GM12891 (cell line): ENCODE measurements around the gene RAB26.

Experiments
- DNase-seq: peaks from one replicate; pipeline ENCODE4 v3.0.0; 2011; ENCODE audit warnings: low spot score; ENCODE audit not compliant: insufficient read length
- FAIRE-seq: peaks from 2 replicates; lab custom pipeline; 2011; peaks lifted over from hg19 to GRCh38; lab: Jason Lieb, UNC
- PAX5 ChIP-seq: IDR thresholded peaks from 2 replicates; pipeline ENCODE4 v1.6.1; 2011; ENCODE audit warnings: low read length, moderate library complexity, mild to moderate bottlenecking; ENCODE audit not compliant: insufficient read depth, severe bottlenecking
- POLR2A ChIP-seq: IDR thresholded peaks from 2 replicates; pipeline ENCODE4 v1.6.1; 2011; ENCODE audit warnings: low read depth, low read length, control low read depth
- POLR2AphosphoS5 ChIP-seq: IDR thresholded peaks from 2 replicates; pipeline ENCODE4 v1.6.1; 2011; ENCODE audit warnings: low read depth, low read length, control low read depth
- POU2F2 ChIP-seq: IDR thresholded peaks from 2 replicates; pipeline ENCODE4 v1.6.1; 2011; ENCODE audit warnings: low read depth, mild to moderate bottlenecking, control low read depth, low read length, moderate library complexity
- SPI1 ChIP-seq: IDR thresholded peaks from 2 replicates; pipeline ENCODE4 v1.6.1; 2011; ENCODE audit warnings: low read depth, low read length, control low read depth
- TAF1 ChIP-seq: IDR thresholded peaks from 2 replicates; pipeline ENCODE4 v1.6.1; 2011; ENCODE audit warnings: low read depth, low read length, control low read depth

Gene RAB26

DNA sequence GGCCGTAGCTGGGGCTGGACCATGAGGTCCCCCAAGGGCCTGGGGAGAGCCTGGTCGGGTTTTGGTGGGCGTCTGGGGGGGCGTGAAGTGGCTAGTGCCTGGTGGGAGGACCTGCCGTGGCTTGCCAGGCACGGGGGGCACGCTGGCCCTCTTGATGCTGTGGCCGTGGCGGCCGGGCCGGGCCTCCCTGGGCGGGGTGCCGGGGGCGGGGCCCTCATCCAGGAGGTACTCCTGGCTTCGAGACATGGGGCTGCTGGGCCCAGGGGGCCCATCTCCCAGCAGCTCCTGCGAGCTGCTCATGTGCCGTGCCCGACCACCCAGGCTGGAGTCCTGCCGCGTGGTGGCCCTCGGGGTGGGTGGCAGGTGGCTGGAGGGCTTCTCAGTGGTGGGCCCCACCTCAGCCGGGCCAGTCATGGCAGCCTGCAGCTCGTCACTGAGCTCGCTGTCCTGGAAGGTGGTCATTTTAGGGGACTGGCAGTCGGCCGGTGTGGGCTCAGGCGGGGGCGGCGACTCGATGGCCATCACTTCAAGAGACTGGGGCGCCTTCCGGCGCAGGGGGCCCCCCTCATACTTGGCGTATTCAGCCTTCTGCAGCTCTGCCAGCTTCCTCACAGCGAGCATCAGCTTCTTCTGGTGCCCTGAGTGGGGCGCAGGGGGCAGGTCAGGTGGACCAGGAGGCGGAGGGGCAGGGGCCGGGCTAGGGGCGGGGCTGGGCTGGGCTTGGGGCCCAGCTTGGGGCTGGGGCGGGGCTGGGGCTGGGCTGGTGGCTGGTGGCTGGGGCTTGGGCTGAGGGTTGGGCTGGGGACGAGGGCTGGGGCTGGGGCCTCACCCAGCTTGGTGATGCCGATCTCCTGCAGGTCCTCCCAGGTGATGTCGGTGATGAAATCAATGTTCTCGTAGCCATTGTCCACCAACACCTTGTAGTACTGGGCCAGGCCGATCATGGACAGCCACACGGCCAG, 32.8 kb downstream of the RAB26 start:
- TF ChIP-seq POU2F2, result no peak
- DNase-seq (no peak), FAIRE-seq (no peak)

DNA sequence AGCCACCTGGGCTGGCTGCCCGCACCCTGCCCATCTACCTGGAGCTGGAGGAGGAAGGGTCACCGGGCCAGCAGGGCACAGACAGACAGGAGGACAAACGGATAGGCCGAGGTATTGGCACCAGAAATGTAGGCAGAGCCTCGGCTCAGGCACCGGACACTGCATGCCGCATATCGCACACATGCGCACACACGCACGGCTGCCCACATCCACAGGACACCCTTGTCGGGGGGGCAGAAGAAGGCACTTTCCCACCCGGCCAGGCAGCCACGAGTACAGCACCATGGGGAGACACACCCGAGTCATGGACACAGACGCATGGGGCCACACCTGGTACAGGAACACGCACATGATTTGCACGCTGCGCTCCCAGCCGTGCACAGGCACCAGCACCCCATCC, 33.5 kb downstream of the RAB26 start:
- FAIRE-seq, result no peak
- TF ChIP-seq POLR2A (no peak), TAF1 (no peak), SPI1 (no peak), POU2F2 (no peak), PAX5 (no peak)

DNA sequence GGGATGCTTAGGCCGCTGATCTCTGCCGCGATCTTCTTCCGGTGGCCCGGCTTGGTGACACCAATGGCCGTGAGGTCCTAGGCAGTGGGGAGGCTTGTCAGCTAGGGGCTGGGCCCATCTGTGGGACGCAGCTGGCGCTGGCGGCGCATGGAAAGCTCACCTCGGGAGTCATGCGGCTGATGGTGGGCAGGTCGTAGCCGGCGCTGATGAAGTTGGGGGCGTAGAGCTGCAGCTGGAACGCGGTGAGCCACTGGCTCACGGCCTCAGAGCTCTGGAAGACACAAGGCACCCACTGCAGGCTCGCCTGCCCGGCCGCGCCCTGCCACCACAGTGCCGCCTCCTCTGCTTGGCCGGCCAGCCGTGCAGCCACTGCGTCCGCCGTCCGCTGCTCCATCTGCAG, 35.2 kb downstream of the RAB26 start:
- no peak for TF ChIP-seq SPI1
- FAIRE-seq (no peak), DNase-seq (no peak)

More for the DNA sequence above, 33.5 kb downstream of the RAB26 start:
- no peak for DNase-seq

DNA sequence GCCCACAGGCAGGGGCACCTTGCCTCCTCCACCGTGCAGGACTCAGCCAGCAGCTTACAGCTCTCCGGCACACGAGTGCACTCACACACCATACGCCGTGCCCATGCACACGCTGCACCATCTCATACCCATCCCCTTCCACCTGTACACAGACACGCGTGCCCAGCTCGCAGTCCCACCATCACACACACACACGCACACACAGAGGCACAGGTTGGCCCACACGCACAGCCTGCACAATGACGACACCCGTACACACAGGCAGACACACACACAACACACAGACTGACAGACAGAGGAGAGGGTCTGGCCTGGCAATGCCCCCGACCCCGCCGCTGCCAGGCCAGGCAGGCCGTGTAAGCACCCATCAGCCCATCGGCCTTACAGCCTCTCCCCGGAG, 35.9 kb downstream of the RAB26 start:
- no peak for FAIRE-seq
- TF ChIP-seq POLR2AphosphoS5, result no peak
- TF ChIP-seq PAX5, result no peak
- TF ChIP-seq TAF1, result no peak
- TF ChIP-seq POLR2A, result no peak
- TF ChIP-seq SPI1, result no peak
- no peak for TF ChIP-seq POU2F2

DNA sequence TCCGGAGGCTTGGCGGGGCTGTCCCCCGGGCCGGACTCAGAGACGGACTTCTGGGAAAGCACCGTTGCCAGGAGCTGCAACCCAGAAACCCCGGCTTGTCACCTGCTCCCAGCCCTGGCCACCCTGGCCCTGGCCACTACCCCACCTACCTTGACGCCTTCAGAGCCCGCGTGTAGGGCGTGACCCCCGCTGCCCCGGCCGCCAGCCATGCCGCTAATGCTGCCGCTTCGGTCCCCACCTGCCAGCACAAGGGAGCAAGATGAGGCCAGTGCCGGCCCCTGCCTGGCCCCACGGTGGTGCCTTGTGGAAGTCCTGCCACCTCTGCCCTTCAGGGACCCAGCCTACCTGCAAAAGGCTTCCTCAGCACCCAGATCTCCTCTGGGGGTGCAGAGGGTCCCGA, 36.5 kb downstream of the RAB26 start:
- FAIRE-seq (no peak), DNase-seq (no peak)
- TF ChIP-seq PAX5 (no peak), TAF1 (no peak), SPI1 (no peak), POLR2A (no peak), POLR2AphosphoS5 (no peak), POU2F2 (no peak)

More for the DNA sequence above, 35.9 kb downstream of the RAB26 start:
- DNase-seq, result no peak

DNA sequence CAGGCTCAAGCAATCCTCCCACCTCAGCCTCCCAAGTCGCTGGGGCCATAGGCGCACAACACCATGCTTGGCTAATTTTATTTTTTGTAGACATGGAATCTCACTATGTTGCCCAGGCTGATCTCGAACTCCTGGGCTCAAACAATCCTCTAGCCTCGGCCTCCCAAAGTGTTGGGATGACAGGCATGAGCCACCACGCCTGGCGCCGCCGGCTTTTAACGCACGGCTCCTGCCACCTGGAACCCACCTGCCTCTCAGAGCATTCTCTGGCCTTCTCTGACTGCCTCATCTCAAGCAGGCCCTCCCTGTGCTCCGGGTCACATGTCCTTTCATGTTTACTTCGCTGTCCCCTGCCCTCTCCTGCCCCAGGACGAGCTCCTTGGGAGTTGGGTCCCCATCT, 37.6 kb downstream of the RAB26 start:
- no peak for FAIRE-seq

DNA sequence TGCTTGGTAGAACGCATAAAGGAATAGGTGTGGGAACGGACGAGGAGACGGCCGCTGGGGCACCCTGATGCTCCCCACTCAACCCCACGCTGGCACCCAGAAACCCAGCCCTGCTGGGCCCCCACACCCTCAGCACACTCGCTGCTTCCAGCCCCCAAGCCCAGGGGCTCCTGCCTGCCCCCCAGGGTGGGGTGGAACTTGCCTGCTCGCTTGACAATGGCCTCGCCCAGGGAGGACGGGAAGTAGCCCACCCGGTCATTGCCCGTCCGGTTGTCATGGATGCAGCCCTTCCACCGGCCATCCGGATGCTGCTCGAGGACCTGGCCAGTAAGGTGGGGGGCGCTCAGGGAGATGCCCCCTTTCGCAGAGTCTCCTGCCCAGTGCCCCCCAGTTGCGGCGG, 38.1 kb downstream of the RAB26 start:
- FAIRE-seq (no peak), DNase-seq (no peak)
- TF ChIP-seq PAX5, result no peak
- TF ChIP-seq POU2F2, result no peak
- TF ChIP-seq TAF1, result no peak
- no peak for TF ChIP-seq POLR2AphosphoS5
- no peak for TF ChIP-seq SPI1
- no peak for TF ChIP-seq POLR2A

More for the DNA sequence above, 37.6 kb downstream of the RAB26 start:
- no peak for DNase-seq
- TF ChIP-seq TAF1 (no peak), SPI1 (no peak), PAX5 (no peak), POU2F2 (no peak), POLR2AphosphoS5 (no peak), POLR2A (no peak)

DNA sequence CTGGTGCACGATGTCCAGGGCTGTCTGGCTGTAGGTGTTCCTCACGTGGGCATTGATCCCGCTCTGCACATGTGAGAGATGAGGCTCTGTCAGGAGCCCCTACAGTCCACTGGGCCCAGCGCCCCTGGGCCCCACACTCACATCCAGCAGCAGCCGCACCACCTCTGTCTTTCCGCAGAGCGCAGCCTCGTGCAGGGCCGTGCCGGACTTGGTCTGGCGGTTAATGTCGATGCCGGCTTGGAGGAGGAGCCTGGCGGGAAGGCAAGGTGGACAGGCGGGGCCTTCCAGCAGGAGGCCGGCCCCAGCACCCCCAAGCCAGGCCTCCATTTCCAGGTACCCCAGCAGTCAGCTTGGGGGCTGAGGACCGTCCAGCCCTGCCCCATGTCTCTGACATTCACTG, 38.8 kb downstream of the RAB26 start:
- DNase-seq (no peak), FAIRE-seq (no peak)
- TF ChIP-seq SPI1 (no peak), PAX5 (no peak)

DNA sequence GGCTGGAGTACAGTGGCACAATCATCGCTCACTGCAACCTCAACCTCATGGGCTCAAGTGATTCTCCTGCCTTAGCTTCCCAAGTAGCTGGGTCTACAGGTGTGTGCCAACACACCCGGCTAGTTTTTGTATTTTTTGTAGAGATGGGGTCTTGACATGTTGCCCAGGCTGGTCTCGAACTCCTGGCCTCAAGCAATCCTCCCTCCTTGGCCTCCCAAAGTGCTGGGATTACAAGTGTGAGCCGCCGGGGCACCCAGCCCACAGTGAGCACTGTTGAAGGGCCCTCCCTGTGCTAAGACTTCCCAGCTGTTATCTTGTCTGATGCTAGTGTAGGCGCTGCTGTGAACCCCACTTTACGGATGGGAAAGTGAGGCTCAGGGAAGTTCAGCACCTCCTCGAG, 40.0 kb downstream of the RAB26 start:
- TF ChIP-seq POLR2A (no peak), PAX5 (no peak)
- DNase-seq (no peak), FAIRE-seq (no peak)

DNA sequence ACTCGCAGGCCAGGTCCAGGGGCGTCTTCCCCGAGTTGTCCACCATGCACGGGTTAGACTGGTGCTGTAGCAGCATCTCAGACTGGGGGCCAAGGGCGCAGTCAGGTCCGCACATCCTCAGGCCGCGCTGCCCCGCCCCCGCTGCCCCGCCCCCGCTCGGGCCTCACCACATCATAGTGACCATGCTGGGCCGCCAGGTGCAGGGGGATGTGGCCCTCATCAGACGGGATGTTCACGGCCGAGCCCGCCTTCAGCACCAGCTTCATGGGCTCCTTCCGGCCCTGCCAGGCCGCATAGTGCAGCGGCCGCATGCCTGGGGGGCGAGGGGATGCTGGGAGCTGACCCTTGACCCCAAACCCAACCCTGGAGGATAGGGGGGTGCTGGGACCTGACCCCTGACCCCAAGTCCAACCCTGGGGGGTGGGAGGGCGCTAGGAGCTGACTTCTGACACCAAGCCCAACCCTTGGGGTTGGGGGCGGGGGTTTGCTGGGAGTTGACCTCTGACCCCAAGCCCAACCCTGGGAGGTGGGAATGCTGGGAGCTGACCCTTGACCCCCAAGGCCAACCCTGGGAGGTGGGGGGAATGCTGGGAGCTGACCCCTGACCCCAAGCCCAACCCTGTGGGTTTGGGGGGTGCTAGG, 40.9 kb downstream of the RAB26 start:
- no peak for DNase-seq

More for the DNA sequence above, 40.9 kb downstream of the RAB26 start:
- FAIRE-seq, result no peak
- TF ChIP-seq PAX5 (no peak), SPI1 (no peak), POLR2AphosphoS5 (no peak), TAF1 (no peak), POLR2A (no peak), POU2F2 (no peak)
